SH-SY5Y (cell line): ENCODE results near the gene PAPPA2.
A peak's percentile ranks its signal among the peaks of the same experiment; 100 is the strongest.

Experiments
- GATA2 ChIP-seq: IDR thresholded peaks from 2 replicates; pipeline ENCODE4 v1.6.1; 2011; ENCODE audit warnings: mild to moderate bottlenecking, low read depth, low read length
- GATA3 ChIP-seq: IDR thresholded peaks from 2 replicates; pipeline ENCODE4 v1.6.1; 2011; ENCODE audit warnings: low read depth, mild to moderate bottlenecking, low read length, moderate library complexity

PAPPA2 gene

GRCh38 chr1:176701151-176701866, 238.3 kb downstream of the PAPPA2 start:
- TF ChIP-seq GATA2: no peak
- no peak for TF ChIP-seq GATA3

GRCh38 chr1:176702901-176703300, 239.9 kb downstream of the PAPPA2 start:
- TF ChIP-seq GATA2 (no peak), GATA3 (no peak)

GRCh38 chr1:176705585-176705984, 242.6 kb downstream of the PAPPA2 start:
- TF ChIP-seq GATA2: no peak
- TF ChIP-seq GATA3: no peak

GRCh38 chr1:176717066-176717750, 254.2 kb downstream of the PAPPA2 start:
- TF ChIP-seq GATA2: peak; percentile 66
- TF ChIP-seq GATA3: no peak

GRCh38 chr1:176719447-176719846, 256.5 kb downstream of the PAPPA2 start:
- TF ChIP-seq GATA3 (no peak), GATA2 (no peak)

GRCh38 chr1:176720838-176721237, 257.9 kb downstream of the PAPPA2 start:
- TF ChIP-seq GATA3 (no peak), GATA2 (no peak)

GRCh38 chr1:176733661-176734060, 270.7 kb downstream of the PAPPA2 start:
- TF ChIP-seq GATA3 (no peak), GATA2 (no peak)

GRCh38 chr1:176735201-176735600, 272.2 kb downstream of the PAPPA2 start:
- TF ChIP-seq GATA3 (no peak), GATA2 (no peak)

GRCh38 chr1:176736015-176736414, 273.0 kb downstream of the PAPPA2 start:
- TF ChIP-seq GATA2: no peak
- TF ChIP-seq GATA3: no peak

GRCh38 chr1:176741181-176741580, 278.2 kb downstream of the PAPPA2 start:
- no peak for TF ChIP-seq GATA2
- TF ChIP-seq GATA3: no peak

- TF ChIP-seq GATA2 (no peak), GATA3 (no peak)
Observed at GRCh38 chr1:176742322-176742721, 279.3 kb downstream of the PAPPA2 start.

- TF ChIP-seq GATA2: no peak
- TF ChIP-seq GATA3: no peak
Observed at GRCh38 chr1:176744142-176744541, 281.2 kb downstream of the PAPPA2 start.

- no peak for TF ChIP-seq GATA3
- no peak for TF ChIP-seq GATA2
Observed at GRCh38 chr1:176745945-176746344, 283.0 kb downstream of the PAPPA2 start.

GRCh38 chr1:176752505-176752904, 289.5 kb downstream of the PAPPA2 start:
- TF ChIP-seq GATA2: no peak

GRCh38 chr1:176754676-176755075, 291.7 kb downstream of the PAPPA2 start:
- no peak for TF ChIP-seq GATA3
- no peak; the same call in 1 of the 2 replicates for TF ChIP-seq GATA2
